Stimulated activated CD8-positive, alpha-beta memory T cell treated with anti-CD3 and anti-CD28 coated beads, Interleukin-4, amount 100 ng/mL, for 48 hours (primary cell): ENCODE measurements around the gene CCDC57.
"Not testable (repeated sequence)": the region's sequence is repeated elsewhere in the genome, so short reads cannot be mapped to it uniquely, and the experiment has no call there.

Source experiments
- DNase-seq: peaks from one replicate; pipeline ENCODE4 v3.0.0-alpha.2; 2020

Gene CCDC57

GRCh38 chr17:82212331-82213250 is at the start of gene CCDC57:
CCDC57 (minus strand) TSS chr17:82212842; CDS start chr17:82201944, 10,898 bp downstream.
- peak; percentile 86 for DNase-seq

GRCh38 chr17:82262344-82262743 is 49.7 kb upstream of the CCDC57 start:
- no peak for DNase-seq

GRCh38 chr17:82259972-82260961 is 47.6 kb upstream of the CCDC57 start:
- not testable (repeated sequence) for DNase-seq

- DNase-seq: no peak
These were observed 45.9 kb upstream of the CCDC57 start for GRCh38 chr17:82258555-82258954.

GRCh38 chr17:82257473-82257872 is 44.8 kb upstream of the CCDC57 start:
- DNase-seq: peak; percentile 83

- no peak for DNase-seq
These were observed 43.7 kb upstream of the CCDC57 start for GRCh38 chr17:82256242-82256885.

- no peak for DNase-seq
These were observed 42.8 kb upstream of the CCDC57 start for GRCh38 chr17:82255402-82255972.

- not testable (repeated sequence) for DNase-seq
These were observed 42.1 kb upstream of the CCDC57 start for GRCh38 chr17:82254746-82255145.

- DNase-seq: not testable (repeated sequence)
These were observed 41.5 kb upstream of the CCDC57 start for GRCh38 chr17:82254096-82254495.

- no peak for DNase-seq
These were observed 40.5 kb upstream of the CCDC57 start for GRCh38 chr17:82253179-82253544.

GRCh38 chr17:82252511-82253178 is 40.0 kb upstream of the CCDC57 start:
- DNase-seq: no peak

GRCh38 chr17:82250868-82251500 is 38.3 kb upstream of the CCDC57 start:
- DNase-seq: no peak

GRCh38 chr17:82249896-82250581 is 37.4 kb upstream of the CCDC57 start:
- no peak for DNase-seq

- DNase-seq: no peak
These were observed 36.4 kb upstream of the CCDC57 start for GRCh38 chr17:82248815-82249674.

GRCh38 chr17:82247856-82248671 is 35.4 kb upstream of the CCDC57 start:
- DNase-seq: no peak

- no peak for DNase-seq
These were observed 34.7 kb upstream of the CCDC57 start for GRCh38 chr17:82247182-82247823.

GRCh38 chr17:82246365-82247181 is 33.9 kb upstream of the CCDC57 start:
- DNase-seq: no peak

- DNase-seq: no peak
These were observed 33.4 kb upstream of the CCDC57 start for GRCh38 chr17:82246040-82246364.
